K562 (cell line): ENCODE results near the gene GABARAP. TPM values are rescaled to one million over a fixed set of nuclear protein-coding genes. Genes with fewer than 3 reads are reported as not detected.

Source experiments
- ARID1B ChIP-seq: fragments of 450-650 bp; IDR thresholded peaks from 2 replicates; pipeline ENCODE4 v1.6.1; 2016; ENCODE audit warnings: antibody characterized with exemption, mild to moderate bottlenecking, inconsistent platforms
- ATF1 ChIP-seq, 2 experiments: fragments of 450-650 bp in 1 of 2; IDR thresholded peaks; 2 replicates each; pipeline ENCODE4 v1.6.1; 2016; ENCODE audit warnings: missing compliant biosample characterization in 1 of 2, missing genetic modification characterization in 1 of 2
- CUX1 ChIP-seq: fragments of 200-800 bp; sonication (Bioruptor generic); IDR thresholded peaks from 2 replicates; pipeline ENCODE4 v1.6.1; 2016; ENCODE audit warnings: missing genetic modification characterization, missing compliant biosample characterization
- ELK1 ChIP-seq: sonication (generic); formaldehyde crosslinking; IDR thresholded peaks from 2 replicates; pipeline ENCODE4 v1.8.1; 2022; ENCODE audit warnings: missing genetic modification reagents
- FOXA1 ChIP-seq: fragments of 450-650 bp; IDR thresholded peaks from 2 replicates; pipeline ENCODE4 v1.6.1; 2016; ENCODE audit warnings: mild to moderate bottlenecking, borderline replicate concordance
- GABPA ChIP-seq: fragments of 200-800 bp; sonication (Bioruptor generic); conservative IDR thresholded peaks from 2 replicates; pipeline ENCODE4 v1.6.1; 2016; ENCODE audit warnings: low read depth, missing genetic modification characterization, missing compliant biosample characterization
- IRF1 ChIP-seq: sonication (generic); formaldehyde crosslinking; IDR thresholded peaks from 2 replicates; pipeline ENCODE4 v1.8.0; 2022; ENCODE audit warnings: missing genetic modification reagents, mild to moderate bottlenecking, borderline replicate concordance
- JUND ChIP-seq, 2 experiments: IDR thresholded peaks; 2 replicates in 1 of 2; 3 replicates in 1 of 2; pipeline ENCODE4 v1.6.1; 2011; ENCODE audit warnings: borderline replicate concordance in 2 of 2, low read depth in 2 of 2, low read length in 2 of 2, improper control_type of control experiment in 1 of 2, missing biosample characterization in 1 of 2, missing genetic modification characterization in 1 of 2, missing genetic modification reagents in 1 of 2
- KLF6 ChIP-seq: fragments of 250-450 bp; sonication (Bioruptor Pico); IDR thresholded peaks from 2 replicates; pipeline ENCODE4 v1.4.0; 2020; ENCODE audit warnings: mild to moderate bottlenecking, moderate library complexity, borderline replicate concordance
- MEF2D ChIP-seq: conservative IDR thresholded peaks from 2 replicates; pipeline ENCODE4 v1.6.1; 2016; ENCODE audit warnings: low read depth, missing genetic modification characterization, missing compliant biosample characterization
- NCOA1 ChIP-seq: fragments of 450-650 bp; IDR thresholded peaks from 2 replicates; pipeline ENCODE4 v1.6.1; 2016; ENCODE audit warnings: low read depth
- RBM15 ChIP-seq: fragments of 200-400 bp; formaldehyde crosslinking; IDR thresholded peaks from 2 replicates; pipeline ENCODE4 v1.6.1; 2018; ENCODE audit warnings: mild to moderate bottlenecking, low read length, moderate library complexity; ENCODE audit not compliant: insufficient read depth
- SMARCA4 ChIP-seq: fragments of 450-650 bp; IDR thresholded peaks from 2 replicates; pipeline ENCODE4 v1.6.1; 2016
- SOX6 ChIP-seq: fragments of 450-650 bp; IDR thresholded peaks from 2 replicates; pipeline ENCODE4 v1.6.1; 2014; ENCODE audit warnings: mild to moderate bottlenecking
- STAT5B ChIP-seq: fragments of 250-450 bp; sonication (Bioruptor Pico); IDR thresholded peaks from 2 replicates; pipeline ENCODE4 v1.8.0; 2021; ENCODE audit warnings: mild to moderate bottlenecking, inconsistent platforms
- TCF3 ChIP-seq: sonication (generic); formaldehyde crosslinking; IDR thresholded peaks from 2 replicates; pipeline ENCODE4 v1.4.0; 2020; ENCODE audit warnings: mild to moderate bottlenecking, missing genetic modification reagents
- U2AF2 ChIP-seq: fragments of 200-400 bp; formaldehyde crosslinking; optimal IDR thresholded peaks from 2 replicates; pipeline ENCODE3; 2017; ENCODE audit warnings: low read depth, mild to moderate bottlenecking, low read length
- XRCC5 ChIP-seq: fragments of 200-400 bp; formaldehyde crosslinking; IDR thresholded peaks from 2 replicates; pipeline ENCODE4 v1.6.1; 2017; ENCODE audit warnings: low read depth, mild to moderate bottlenecking, low read length
- ZBTB1 ChIP-seq: sonication (generic); formaldehyde crosslinking; IDR thresholded peaks from 2 replicates; pipeline ENCODE4 v1.8.1; 2023; ENCODE audit warnings: missing genetic modification reagents, low read depth, mild to moderate bottlenecking, borderline replicate concordance
- ZKSCAN8 ChIP-seq: fragments of 200-800 bp; sonication (Bioruptor generic); IDR thresholded peaks from 2 replicates; pipeline ENCODE4 v1.6.1; 2016; ENCODE audit warnings: missing genetic modification characterization, missing compliant biosample characterization
- ZNF274 ChIP-seq: IDR thresholded peaks from 2 replicates; pipeline ENCODE4 v1.6.1; 2011; ENCODE audit warnings: low read depth, mild to moderate bottlenecking, low read length, moderate library complexity, borderline replicate concordance
- ZNF41 ChIP-seq: fragments of 250-450 bp; sonication (Bioruptor Pico); conservative IDR thresholded peaks from 2 replicates; pipeline ENCODE4 v1.4.0; 2020; ENCODE audit warnings: mild to moderate bottlenecking
- polyA plus RNA-seq, 8 experiments: library from polyadenylated mRNA; depleted of rRNA in 4 of 8; stranded (reverse) in 5 of 8; unstranded in 3 of 8; fragments of >200 nt; fragmentation: Nextera tagmentation in 2 of 8; fragmentation: Illumina TruSeq in 1 of 8; extraction: Ambion mirVana in 2 of 8; extraction: Trizol in 1 of 8; gene quantifications; 2 replicates each; pipeline versions ENCODE4 v1.2.1 to v1.2.3, GENCODE V29; 2011 to 2014; ENCODE audit warnings: inconsistent platforms in 1 of 8, missing spikeins in 1 of 8
- total RNA-seq, 7 experiments: library from RNA; depleted of rRNA in 6 of 7; stranded (reverse); fragments of >200 nt in 6 of 7; fragmentation: Illumina TruSeq in 2 of 7; extraction: Trizol in 2 of 7; gene quantifications; 2 replicates each; pipeline versions ENCODE4 v1.2.1 to v1.2.3, GENCODE V29; 2011 to 2021; ENCODE audit warnings: low replicate concordance in 1 of 7

Gene GABARAP
- total and polyA plus RNA-seq, 9 of the 15 experiments (the other 6 are each of a cell fraction or from before 2014, with no cell fraction given), result 47.5 to 373 (median 152) TPM

- no peak for TF ChIP-seq U2AF2
- no peak for TF ChIP-seq SMARCA4
- no peak for TF ChIP-seq MEF2D (tag)
- TF ChIP-seq NCOA1, result no peak
- no peak for TF ChIP-seq ELK1 (CRISPR knock-in tag)
- no peak for TF ChIP-seq KLF6 (CRISPR knock-in tag)
- TF ChIP-seq ATF1 (CRISPR knock-in tag; IDR thresholded peaks at IDR 0.05), result no peak
- peak; percentile 64 for TF ChIP-seq ATF1 (tag; IDR thresholded peaks at IDR 0.05)
- no peak for TF ChIP-seq ZNF274
- TF ChIP-seq ZKSCAN8 (CRISPR knock-in tag), result no peak
- TF ChIP-seq FOXA1, result no peak
- no peak for TF ChIP-seq XRCC5
- no peak for TF ChIP-seq TCF3
- TF ChIP-seq CUX1 (CRISPR knock-in tag), result no peak
- no peak for TF ChIP-seq JUND (IDR thresholded peaks at IDR 0.05; ENCODE audit: borderline replicate concordance, low read depth, low read length)
- no peak for TF ChIP-seq JUND (tag; IDR thresholded peaks at IDR 0.05; ENCODE audit: borderline replicate concordance, low read depth, low read length)
- no peak for TF ChIP-seq ARID1B
- TF ChIP-seq RBM15, result no peak
- no peak for TF ChIP-seq ZNF41 (CRISPR knock-in tag)
- TF ChIP-seq STAT5B (CRISPR knock-in tag), result no peak
- no peak for TF ChIP-seq IRF1 (CRISPR knock-in tag)
- no peak for TF ChIP-seq SOX6
- no peak; the same call in 1 of the 2 replicates for TF ChIP-seq GABPA (tag)
- no peak for TF ChIP-seq ZBTB1 (CRISPR knock-in tag)
These were observed 27.7 kb downstream of the GABARAP start (continued) for GRCh38 chr17:7214300-7215135.
